Measurements from ENCODE around the gene GZMH.
"Not testable (repeated sequence)": the region's sequence is repeated elsewhere in the genome, so short reads cannot be mapped to it uniquely, and the experiment has no call there.

The GZMH gene

GRCh38 chr14:24595073-24595808 is 14.2 kb downstream of the GZMH start:
- no peak for DNase-seq (ENCODE audit: low read depth in 2 of 2)

- DNase-seq (ENCODE audit: low read depth in 2 of 2): not testable (repeated sequence)
Observed at GRCh38 chr14:24591004-24591403, 18.5 kb downstream of the GZMH start.

GRCh38 chr14:24584402-24584801 is 25.1 kb downstream of the GZMH start:
- not testable (repeated sequence) for DNase-seq (ENCODE audit: low read depth in 2 of 2)

- DNase-seq (ENCODE audit: low read depth in 2 of 2): no peak
Observed at GRCh38 chr14:24578558-24578957, 30.9 kb downstream of the GZMH start.

- DNase-seq (ENCODE audit: low read depth in 2 of 2): no peak
Observed at GRCh38 chr14:24576771-24577170, 32.7 kb downstream of the GZMH start.

GRCh38 chr14:24576182-24576581 is 33.3 kb downstream of the GZMH start, which contains the start of gene CTSG:
TSS of gene CTSG (minus strand) at chr14:24576250. CDS start at chr14:24576223, 27 bp downstream.
- DNase-seq (ENCODE audit: low read depth in 2 of 2): no peak

GRCh38 chr14:24574206-24574774 is 35.2 kb downstream of the GZMH start:
- DNase-seq (ENCODE audit: low read depth in 2 of 2): no peak

GRCh38 chr14:24566318-24566717 is 43.2 kb downstream of the GZMH start:
- no peak for DNase-seq (ENCODE audit: low read depth in 2 of 2)

- no peak for DNase-seq (ENCODE audit: low read depth in 2 of 2)
Observed at GRCh38 chr14:24565766-24566165, 43.7 kb downstream of the GZMH start.

GRCh38 chr14:24563505-24563904 is 46.0 kb downstream of the GZMH start:
- DNase-seq (ENCODE audit: low read depth in 2 of 2): no peak

GRCh38 chr14:24556756-24557155 is 52.7 kb downstream of the GZMH start:
- DNase-seq (ENCODE audit: low read depth in 2 of 2): no peak
